Trophoblast cell (in vitro differentiated cells and primary cell): ENCODE results near the gene GUCA1A.

Source experiments
- DNase-seq, 2 donors: peaks; one replicate each; pipeline ENCODE4 v3.0.0-alpha.2; 2016
- H2AFZ ChIP-seq: 2 replicates; pipeline ENCODE4 v1.6.1; 2013; ENCODE audit warnings: low read length, moderate library complexity, mild to moderate bottlenecking; ENCODE audit not compliant: insufficient read depth, poor library complexity
- H2AK5ac ChIP-seq: 2 replicates; pipeline ENCODE4 v1.6.1; 2013; ENCODE audit warnings: mild to moderate bottlenecking, low read length
- H2BK120ac ChIP-seq: 2 replicates; pipeline ENCODE4 v1.6.1; 2013; ENCODE audit warnings: low read length, mild to moderate bottlenecking, moderate library complexity; ENCODE audit not compliant: insufficient read depth, poor library complexity
- H2BK12ac ChIP-seq: 2 replicates; pipeline ENCODE4 v1.6.1; 2013; ENCODE audit warnings: mild to moderate bottlenecking, low read length, moderate library complexity
- H2BK5ac ChIP-seq: 2 replicates; pipeline ENCODE4 v1.6.1; 2013; ENCODE audit warnings: low read length, low read depth, moderate library complexity, mild to moderate bottlenecking; ENCODE audit not compliant: poor library complexity
- H3K14ac ChIP-seq: 2 replicates; pipeline ENCODE4 v1.6.1; 2013; ENCODE audit warnings: mild to moderate bottlenecking, low read length
- H3K18ac ChIP-seq: 2 replicates; pipeline ENCODE4 v1.6.1; 2013; ENCODE audit warnings: mild to moderate bottlenecking, low read length
- H3K23ac ChIP-seq: 2 replicates; pipeline ENCODE4 v1.6.1; 2013; ENCODE audit warnings: low read length
- H3K27ac ChIP-seq: 2 replicates; pipeline ENCODE4 v1.5.1; 2013; ENCODE audit warnings: low read depth, mild to moderate bottlenecking, inconsistent platforms, low read length, moderate library complexity
- H3K27me3 ChIP-seq: 2 replicates; pipeline ENCODE4 v1.6.1; 2013; ENCODE audit warnings: inconsistent platforms, mild to moderate bottlenecking, low read length, moderate library complexity; ENCODE audit not compliant: insufficient read depth
- H3K36me3 ChIP-seq, 2 experiments: 1 replicate in 1 of 2; 2 replicates in 1 of 2; pipeline ENCODE4 v1.6.1; 2013; ENCODE audit warnings: low read length in 2 of 2, mild to moderate bottlenecking in 2 of 2, moderate library complexity in 1 of 2; ENCODE audit not compliant: insufficient read depth in 2 of 2, control insufficient read depth in 1 of 2
- H3K4ac ChIP-seq: 2 replicates; pipeline ENCODE4 v1.6.1; 2013; ENCODE audit warnings: low read depth, mild to moderate bottlenecking, low read length, moderate library complexity
- H3K4me1 ChIP-seq, 2 experiments: 1 replicate in 1 of 2; 2 replicates in 1 of 2; pipeline ENCODE4 v1.6.1; 2013; ENCODE audit warnings: low read length in 2 of 2, mild to moderate bottlenecking in 2 of 2, moderate library complexity in 1 of 2; ENCODE audit not compliant: insufficient read depth in 2 of 2, control insufficient read depth in 1 of 2
- H3K4me2 ChIP-seq: 2 replicates; pipeline ENCODE4 v1.6.1; 2013; ENCODE audit warnings: inconsistent platforms, mild to moderate bottlenecking, low read length, moderate library complexity
- H3K4me3 ChIP-seq: 2 replicates; pipeline ENCODE4 v1.5.1; 2013; ENCODE audit warnings: mild to moderate bottlenecking, low read depth, low read length, inconsistent platforms
- H3K79me1 ChIP-seq: one replicate; pipeline ENCODE4 v1.6.1; 2013; ENCODE audit warnings: low read length
- H3K79me2 ChIP-seq: 2 replicates; pipeline ENCODE4 v1.6.1; 2013; ENCODE audit warnings: low read length, mild to moderate bottlenecking; ENCODE audit not compliant: control insufficient read depth, insufficient read depth, poor library complexity
- H3K9ac ChIP-seq: 2 replicates; pipeline ENCODE4 v1.6.1; 2013; ENCODE audit warnings: mild to moderate bottlenecking, low read length
- H3K9me3 ChIP-seq: 2 replicates; pipeline ENCODE4 v1.6.1; 2013; ENCODE audit warnings: low read depth, mild to moderate bottlenecking, control low read depth, inconsistent platforms, low read length; ENCODE audit not compliant: insufficient read depth
- H4K12ac ChIP-seq: 2 replicates; pipeline ENCODE4 v1.6.1; 2013; ENCODE audit warnings: low read depth, mild to moderate bottlenecking, low read length, moderate library complexity
- H4K8ac ChIP-seq: 2 replicates; pipeline ENCODE4 v1.6.1; 2013; ENCODE audit warnings: low read depth, mild to moderate bottlenecking, low read length, moderate library complexity
- H4K91ac ChIP-seq: one replicate; pipeline ENCODE4 v1.6.1; 2013; ENCODE audit warnings: low read depth, mild to moderate bottlenecking, low read length, moderate library complexity
- WGBS: extraction: QIAGEN DNeasy Blood & Tissue Kit; methylation state at CpG from one replicate; pipeline ENCODE4 v1.1.7; 2013; ENCODE audit warnings: missing lambda C conversion rate; ENCODE audit not compliant: insufficient read length, insufficient coverage; ENCODE audit errors: extremely low coverage; 5-methylcytosine and 5-hydroxymethylcytosine counted together

The GUCA1A gene

GRCh38 chr6:42195415-42195814 is 22.3 kb downstream of the GUCA1A start:
- H3K79me2 ChIP-seq: no peaks in the 10 kb centered on the region
- H3K23ac ChIP-seq: no peak overlapping the region
- no peaks in the 10 kb centered on the region for H3K79me1 ChIP-seq
- DNase-seq: no peak
- no peak overlapping the region for H4K12ac ChIP-seq
- no peak overlapping the region for H2BK120ac ChIP-seq
- no peak overlapping the region for H3K9ac ChIP-seq
- H4K8ac ChIP-seq: no peak overlapping the region
- H3K27ac ChIP-seq: no peak overlapping the region
- no peak overlapping the region for H3K14ac ChIP-seq
- no peaks in the 10 kb centered on the region for H3K9me3 ChIP-seq
- H3K4me1 ChIP-seq: no peaks in the 10 kb centered on the region
- H3K18ac ChIP-seq: no peak overlapping the region
- no CpG with 5 or more reads among the region's 4 CpGs for WGBS
- no peak overlapping the region for H2BK5ac ChIP-seq
- H2BK12ac ChIP-seq: no peak overlapping the region
- no peak overlapping the region for H3K4ac ChIP-seq
- no peak overlapping the region for H2AFZ ChIP-seq
- H4K91ac ChIP-seq: no peak overlapping the region
- no peak overlapping the region for H3K4me3 ChIP-seq
- H3K36me3 ChIP-seq: no peaks in the 10 kb centered on the region
- H2AK5ac ChIP-seq: no peak overlapping the region
- H3K4me2 ChIP-seq: no peak overlapping the region
- H3K27me3 ChIP-seq: no peaks in the 10 kb centered on the region

DNA sequence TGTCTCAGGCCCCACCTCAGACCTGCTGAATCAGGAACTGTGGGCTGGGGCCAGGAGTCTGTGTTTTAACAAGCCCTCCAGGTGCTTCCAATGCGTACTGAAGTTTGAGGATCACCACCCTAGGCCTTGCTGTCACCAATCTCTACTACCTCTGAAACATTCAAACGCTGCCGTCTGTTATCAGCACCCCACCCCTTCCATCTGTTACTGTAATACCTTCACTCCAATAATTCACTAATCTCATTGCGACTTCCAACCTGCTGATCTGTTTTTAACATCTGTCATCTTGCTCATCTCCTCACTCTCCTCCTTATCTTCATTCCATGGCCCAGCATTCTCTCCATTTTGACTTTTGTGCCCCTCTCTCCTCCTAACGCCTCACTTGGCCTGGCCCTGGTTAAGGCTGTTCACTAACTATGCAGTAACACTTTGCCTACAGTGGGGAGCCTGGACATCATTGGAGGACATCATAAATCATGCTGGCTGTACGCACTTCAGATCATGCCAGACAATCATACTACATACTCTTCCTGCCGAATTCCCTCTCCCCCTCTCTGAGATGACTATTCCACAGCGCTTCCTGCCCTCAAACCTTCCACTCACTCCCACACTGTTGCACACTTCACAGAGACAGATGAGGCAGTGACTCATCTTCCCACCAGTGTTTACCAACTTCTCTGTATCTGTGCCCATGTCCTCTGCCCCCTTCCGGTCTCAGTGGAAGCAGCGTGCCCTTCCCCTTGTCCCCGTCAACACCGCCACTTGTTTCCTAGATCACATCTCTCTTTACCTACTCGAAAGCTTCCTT is 24.6 kb downstream of the GUCA1A start:
- Histone ChIP-seq H4K8ac (no peak overlapping the region), H2BK12ac (no peak overlapping the region), H3K27me3 (no peaks in the 10 kb centered on the region), H3K4me3 (no peak overlapping the region), H2BK5ac (no peak overlapping the region), H3K9me3 (no peaks in the 10 kb centered on the region), H3K4me2 (no peak overlapping the region), H3K79me1 (no peaks in the 10 kb centered on the region), H3K18ac (no peak overlapping the region), H3K14ac (no peak overlapping the region), H2AK5ac (no peak overlapping the region), H2AFZ (no peak overlapping the region), H3K79me2 (no peaks in the 10 kb centered on the region), H2BK120ac (no peak overlapping the region), H4K91ac (no peak overlapping the region), H3K23ac (no peak overlapping the region), H3K27ac (no peak overlapping the region), H3K9ac (no peak overlapping the region), H4K12ac (no peak overlapping the region), H3K4ac (no peak overlapping the region), H3K36me3 (no peaks in the 10 kb centered on the region), H3K4me1 (no peaks in the 10 kb centered on the region)
- WGBS: no CpG with 5 or more reads among the region's 13 CpGs
- no peak for DNase-seq

DNA sequence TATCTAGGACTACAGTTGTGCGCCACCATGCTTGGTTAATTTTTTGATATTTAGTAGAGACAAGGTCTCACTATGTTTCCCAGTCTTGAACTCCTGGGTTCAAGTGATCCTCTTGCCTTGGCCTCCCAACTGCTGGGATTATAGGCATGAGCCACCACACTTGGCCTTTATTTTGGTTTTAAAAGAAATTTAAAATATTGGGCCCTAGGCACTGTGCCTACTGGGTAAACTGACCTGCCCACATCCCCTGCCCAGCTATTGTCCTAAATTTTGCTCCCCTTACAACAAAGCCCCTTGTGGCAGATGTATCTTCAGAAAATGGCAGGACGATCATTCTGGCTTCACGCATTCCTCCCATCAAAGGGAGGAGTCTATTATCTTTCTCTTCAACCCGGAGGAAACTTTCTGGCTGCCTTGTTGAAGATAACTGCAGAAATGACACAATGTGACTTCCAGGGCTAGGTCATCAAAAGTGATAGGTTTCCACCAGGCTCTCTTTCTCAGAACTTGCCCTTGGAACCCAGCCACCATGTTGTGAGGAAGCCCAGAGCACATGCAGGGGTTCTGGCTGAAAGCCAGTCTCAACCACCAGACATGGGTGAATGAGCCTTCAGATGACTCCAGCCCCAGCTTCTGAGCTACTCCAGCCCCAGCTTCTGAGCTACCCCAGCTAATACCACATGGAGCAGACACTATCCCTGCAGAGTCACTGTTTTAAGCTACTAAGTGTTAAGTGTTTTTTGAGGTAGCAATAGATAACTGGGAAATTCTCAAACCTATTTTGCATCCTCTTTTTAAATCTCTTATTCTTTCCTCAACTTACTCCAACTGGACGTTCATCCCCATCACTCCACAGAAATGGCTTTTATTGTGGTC is 26.2 kb downstream of the GUCA1A start:
- no peak overlapping the region for H4K12ac ChIP-seq
- no peaks in the 10 kb centered on the region for H3K27me3 ChIP-seq
- DNase-seq: no peak
- no peak overlapping the region for H2BK12ac ChIP-seq
- no peak overlapping the region for H2AK5ac ChIP-seq
- no peak overlapping the region for H3K4me2 ChIP-seq
- H2BK120ac ChIP-seq: no peak overlapping the region
- no peak overlapping the region for H3K4ac ChIP-seq
- H4K91ac ChIP-seq: no peak overlapping the region
- H2AFZ ChIP-seq: no peak overlapping the region
- no CpG with 5 or more reads among the region's 5 CpGs for WGBS
- peaks cover 0 to 2% of the 10 kb centered on the region in 2 experiments for H3K36me3 ChIP-seq
- no peak overlapping the region for H3K23ac ChIP-seq
- no peak overlapping the region for H3K18ac ChIP-seq
- H3K79me2 ChIP-seq: no peaks in the 10 kb centered on the region
- no peak overlapping the region for H2BK5ac ChIP-seq
- no peak overlapping the region for H3K9ac ChIP-seq
- no peak overlapping the region for H3K4me3 ChIP-seq
- no peaks in the 10 kb centered on the region for H3K9me3 ChIP-seq
- H3K4me1 ChIP-seq: no peaks in the 10 kb centered on the region
- no peak overlapping the region for H3K27ac ChIP-seq
- H4K8ac ChIP-seq: no peak overlapping the region
- no peaks in the 10 kb centered on the region for H3K79me1 ChIP-seq
- no peak overlapping the region for H3K14ac ChIP-seq

GRCh38 chr6:42200035-42200434 is 26.9 kb downstream of the GUCA1A start:
- H3K4me1 ChIP-seq: no peaks in the 10 kb centered on the region
- H4K12ac ChIP-seq: no peak overlapping the region
- H2BK5ac ChIP-seq: no peak overlapping the region
- no peak overlapping the region for H2BK12ac ChIP-seq
- no peak overlapping the region for H3K4me2 ChIP-seq
- no peaks in the 10 kb centered on the region for H3K9me3 ChIP-seq
- H4K8ac ChIP-seq: no peak overlapping the region
- H3K23ac ChIP-seq: no peak overlapping the region
- H3K9ac ChIP-seq: no peak overlapping the region
- no peak overlapping the region for H3K4me3 ChIP-seq
- H3K18ac ChIP-seq: no peak overlapping the region
- no peak overlapping the region for H2AFZ ChIP-seq
- H2BK120ac ChIP-seq: no peak overlapping the region
- WGBS: no CpG with 5 or more reads among the region's 1 CpG
- H3K36me3 ChIP-seq: peaks cover 0 to 4% of the 10 kb centered on the region in 2 experiments
- no peaks in the 10 kb centered on the region for H3K79me1 ChIP-seq
- H3K4ac ChIP-seq: no peak overlapping the region
- no peak overlapping the region for H4K91ac ChIP-seq
- H3K14ac ChIP-seq: no peak overlapping the region
- no peak overlapping the region for H2AK5ac ChIP-seq
- H3K27ac ChIP-seq: no peak overlapping the region
- no peak for DNase-seq
- no peaks in the 10 kb centered on the region for H3K27me3 ChIP-seq
- no peaks in the 10 kb centered on the region for H3K79me2 ChIP-seq
